ENCODE results near the gene HSPB6.

HSPB6 gene

GRCh38 chr19:35734273-35734672 is 22.6 kb downstream of the HSPB6 start:
- H3K36me3 ChIP-seq, result peaks cover 82% of the 10 kb centered on the region
- no peaks in the 10 kb centered on the region for H3K4me1 ChIP-seq
- no peak overlapping the region for H3K4me3 ChIP-seq (ENCODE audit: low read depth, low read length)
- no peak for TF ChIP-seq CTCF (IDR thresholded peaks at IDR 0.05; ENCODE audit: low read depth, low read length)
- DNase-seq, result no peak
- H3K27me3 ChIP-seq, result no peaks in the 10 kb centered on the region
- H3K9me3 ChIP-seq, result no peaks in the 10 kb centered on the region

- DNase-seq, result no peak
- Histone ChIP-seq H3K27me3 (no peaks in the 10 kb centered on the region), H3K9me3 (no peaks in the 10 kb centered on the region), H3K36me3 (peaks cover 90% of the 10 kb centered on the region), H3K4me3 (ENCODE audit: low read depth, low read length) (no peak overlapping the region), H3K4me1 (no peaks in the 10 kb centered on the region)
- TF ChIP-seq CTCF (IDR thresholded peaks at IDR 0.05; ENCODE audit: low read depth, low read length), result no peak
Measured at GRCh38 chr19:35733180-35734125, 23.4 kb downstream of the HSPB6 start.

GRCh38 chr19:35732540-35733179 is 24.2 kb downstream of the HSPB6 start:
- TF ChIP-seq CTCF (IDR thresholded peaks at IDR 0.05; ENCODE audit: low read depth, low read length), result no peak
- H3K36me3 ChIP-seq, result peaks cover 90% of the 10 kb centered on the region

GRCh38 chr19:35731779-35732405 is 24.9 kb downstream of the HSPB6 start:
- Histone ChIP-seq H3K4me3 (ENCODE audit: low read depth, low read length) (no peak overlapping the region), H3K27me3 (no peaks in the 10 kb centered on the region), H3K9me3 (no peaks in the 10 kb centered on the region), H3K4me1 (no peaks in the 10 kb centered on the region), H3K36me3 (peaks cover 89% of the 10 kb centered on the region)
- no peak for DNase-seq
- TF ChIP-seq CTCF (IDR thresholded peaks at IDR 0.05; ENCODE audit: low read depth, low read length), result no peak

More at GRCh38 chr19:35732540-35733179, 24.2 kb downstream of the HSPB6 start:
- Histone ChIP-seq H3K9me3 (no peaks in the 10 kb centered on the region), H3K27me3 (no peaks in the 10 kb centered on the region), H3K4me3 (ENCODE audit: low read depth, low read length) (no peak overlapping the region), H3K4me1 (no peaks in the 10 kb centered on the region)
- DNase-seq, result no peak

GRCh38 chr19:35731353-35731752 is 25.5 kb downstream of the HSPB6 start:
- H3K36me3 ChIP-seq, result peaks cover 88% of the 10 kb centered on the region

More at GRCh38 chr19:35731353-35731752, 25.5 kb downstream of the HSPB6 start:
- Histone ChIP-seq H3K4me1 (no peaks in the 10 kb centered on the region), H3K27me3 (no peaks in the 10 kb centered on the region), H3K4me3 (ENCODE audit: low read depth, low read length) (no peak overlapping the region), H3K9me3 (no peaks in the 10 kb centered on the region)
- DNase-seq, result no peak
- no peak for TF ChIP-seq CTCF (IDR thresholded peaks at IDR 0.05; ENCODE audit: low read depth, low read length)

Measured in BE2C (cell line).